NCI-H2171 treated with DMSO at 0.1 percent for 48 hours (cell line): Measurements from ENCODE around the gene NKX2-8.
A peak's percentile ranks its signal among the peaks of the same experiment; 100 is the strongest.
"Not testable (repeated sequence)": the region's sequence is repeated elsewhere in the genome, so short reads cannot be mapped to it uniquely, and the experiment has no call there.

Experiments used
- DNase-seq: peaks from one replicate; lab custom pipeline; 2025; lab: John Stamatoyannopoulos, UW

The NKX2-8 gene

DNA sequence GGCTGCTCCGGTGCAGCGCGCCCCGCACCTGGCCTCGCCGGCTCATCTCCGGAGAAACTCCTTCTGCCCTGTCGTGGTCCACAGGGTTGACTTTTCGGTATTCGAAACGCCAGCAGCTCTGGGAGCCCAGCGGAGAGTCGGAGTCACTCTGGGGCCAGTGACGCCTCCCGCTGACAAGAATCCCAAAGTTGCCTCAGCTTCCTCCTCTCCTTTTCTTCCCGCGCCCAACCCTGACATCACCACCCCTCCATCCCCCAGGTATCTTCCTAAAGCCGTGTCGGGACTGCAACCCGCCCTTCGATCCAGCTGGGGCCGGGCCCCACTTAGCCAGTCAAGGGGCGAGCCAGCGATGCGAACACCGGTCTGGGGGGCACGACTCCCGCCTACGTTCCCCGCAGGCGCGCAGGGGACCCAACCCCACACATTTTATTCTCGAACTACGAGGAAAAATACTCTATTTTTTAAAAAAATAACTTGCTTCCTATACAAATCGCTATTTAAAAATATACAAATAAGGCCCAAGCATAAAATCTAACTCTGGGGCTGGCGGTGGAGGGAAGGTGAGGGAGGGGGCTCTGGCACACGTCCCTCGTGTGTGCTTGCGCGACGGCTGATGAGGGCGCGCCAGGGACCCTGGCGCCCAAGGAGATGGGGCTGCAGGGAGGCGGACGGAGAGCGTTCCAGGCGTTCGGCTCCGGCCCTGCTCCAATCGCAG, 2.1 kb downstream of the NKX2-8 start:
- no peak for DNase-seq

GRCh38 chr14:36579573-36580140, 2.8 kb downstream of the NKX2-8 start:
- DNase-seq = no peak

- DNase-seq = no peak
These were observed 3.3 kb downstream of the NKX2-8 start for GRCh38 chr14:36579001-36579555.

DNA sequence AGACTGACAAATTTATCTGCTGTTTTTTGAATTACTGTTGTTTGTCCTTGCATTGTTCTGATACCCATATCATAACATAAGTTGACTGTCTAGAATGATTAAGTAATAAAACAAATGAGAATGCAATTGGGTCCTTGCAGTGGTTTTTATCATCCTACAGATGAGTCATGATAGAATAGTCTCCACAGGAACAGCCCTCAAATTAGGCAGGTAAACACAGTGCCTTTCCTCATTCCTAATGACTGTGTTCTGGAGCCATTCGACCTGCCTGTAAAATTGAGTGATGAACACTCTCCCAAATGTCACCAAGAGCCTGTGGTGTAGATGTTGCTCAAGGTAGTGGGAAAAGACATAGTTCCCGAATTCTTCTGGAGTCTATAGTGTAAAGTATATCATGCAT, 12.3 kb downstream of the NKX2-8 start:
- no peak for DNase-seq

- peak; percentile 35 for DNase-seq
These were observed 25.5 kb downstream of the NKX2-8 start for GRCh38 chr14:36556811-36557433.

DNA sequence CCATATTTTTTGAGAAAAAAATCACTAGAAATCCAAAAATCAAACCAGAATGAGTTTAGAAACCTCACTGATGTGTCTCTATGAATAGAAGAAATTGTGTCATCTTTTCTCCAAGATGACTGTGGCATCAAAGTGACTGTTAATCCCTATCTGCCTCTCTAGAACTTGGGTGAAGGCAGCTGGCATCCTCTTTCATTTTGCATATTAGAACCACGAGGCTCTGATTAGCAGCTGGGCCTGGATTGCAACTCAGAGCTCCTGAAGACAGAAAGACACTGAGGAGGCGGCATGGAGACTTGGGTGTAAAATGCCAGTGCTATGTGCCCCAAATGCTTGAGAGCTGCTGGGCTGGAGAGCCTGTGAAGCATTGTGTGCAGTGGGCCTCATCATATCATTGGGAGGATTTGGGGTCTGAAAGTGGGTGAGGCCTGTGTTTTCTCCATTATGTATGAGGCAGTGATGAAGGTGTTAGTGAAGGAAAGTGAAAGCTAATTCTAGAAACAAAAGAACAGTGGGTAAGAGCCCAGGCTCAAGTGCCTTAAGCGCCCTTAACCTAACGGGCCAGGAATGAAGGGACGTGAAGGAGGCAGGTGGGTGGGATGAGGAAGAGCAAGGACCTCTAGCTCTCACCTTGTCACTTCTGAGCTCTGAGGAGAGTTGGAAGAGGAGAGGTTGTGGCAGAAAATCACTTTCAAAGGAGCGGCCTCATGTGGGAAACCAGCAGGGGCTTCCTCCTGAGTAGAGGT, 26.2 kb downstream of the NKX2-8 start:
- no peak for DNase-seq

DNA sequence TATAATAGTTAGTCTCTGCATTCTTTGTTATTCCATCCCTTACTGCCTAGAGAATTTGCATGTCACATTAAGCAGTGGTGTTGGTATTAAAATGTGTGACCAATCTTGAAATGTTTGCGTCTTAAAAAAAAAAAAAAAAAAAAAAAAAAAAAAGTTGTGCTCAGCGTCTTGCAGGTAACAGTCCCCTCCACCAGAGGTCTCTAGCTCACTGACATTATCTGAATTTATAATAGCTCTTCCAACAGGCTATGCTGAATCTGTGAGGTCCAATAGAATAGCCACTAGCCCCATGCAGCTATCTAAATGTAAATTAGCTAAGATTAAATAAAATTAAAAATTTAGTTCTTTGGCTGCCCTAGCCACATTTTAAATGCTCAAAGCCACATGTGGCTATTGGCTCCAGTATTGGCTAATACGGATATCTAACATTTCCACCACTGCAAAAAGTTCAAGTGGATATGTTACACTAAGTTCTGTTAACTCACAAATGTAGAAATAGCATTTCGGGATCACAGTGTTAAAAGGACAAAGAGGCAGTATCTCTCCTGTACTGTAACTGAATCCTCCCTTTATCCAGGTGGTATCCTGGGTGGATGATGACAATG, 28.7 kb downstream of the NKX2-8 start:
- peak; percentile 75 for DNase-seq

GRCh38 chr14:36550899-36551298, 31.5 kb downstream of the NKX2-8 start:
- DNase-seq = no peak

GRCh38 chr14:36544280-36544679, 38.1 kb downstream of the NKX2-8 start:
- DNase-seq = not testable (repeated sequence)

DNA sequence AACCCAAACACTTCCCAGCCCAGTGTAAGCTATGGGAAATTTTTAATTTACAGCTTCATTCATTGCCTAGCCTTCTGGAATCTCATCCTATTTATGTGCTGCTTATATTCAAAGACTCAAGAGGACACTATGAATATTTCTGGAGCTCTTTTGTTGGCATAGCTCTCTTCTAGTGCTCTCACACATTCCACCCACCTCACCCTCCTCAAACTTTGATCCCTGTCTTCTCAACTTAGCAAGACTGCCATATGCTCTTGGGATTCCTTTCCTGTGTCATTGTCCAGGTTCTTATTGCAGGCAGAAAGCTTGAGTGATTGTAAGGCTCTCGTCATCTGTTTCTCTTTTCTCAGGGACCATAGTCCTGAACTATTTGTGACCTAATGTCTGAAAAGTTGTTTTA, 44.4 kb downstream of the NKX2-8 start:
- DNase-seq = no peak
